Measurements from ENCODE around the gene CCDC186. TPM values are rescaled to one million over a fixed set of nuclear protein-coding genes. Genes with fewer than 3 reads are reported as not detected.

The CCDC186 gene
- total RNA-seq, 2 donors from 2014 or later: 22.6 to 40.4 TPM

- H3K9me3 ChIP-seq: no peaks in the 10 kb centered on the region
- 8% methylated on average over 9 of the region's 9 CpGs for WGBS
- H3K4me3 ChIP-seq: peak overlapping the region; percentile 87 to 99
- no peaks in the 10 kb centered on the region for H3K36me3 ChIP-seq
- intact Hi-C loops (cut with DNase I): loop anchor here (10.0 kb wide), 1 partner anchor 232 kb away; the partner anchor contains the start of gene AFAP1L2
- H3K27ac ChIP-seq: peak overlapping the region; percentile 96 to 99
- DNase-seq (ENCODE audit: low spot score): peak; percentile 21
- no peaks in the 10 kb centered on the region for H3K27me3 ChIP-seq (replicated peaks; ENCODE audit: insufficient read depth)
- TF ChIP-seq CTCF (IDR thresholded peaks at IDR 0.05) (no peak), POLR2A (IDR thresholded peaks at IDR 0.05) (no peak), POLR2AphosphoS5 (IDR thresholded peaks at IDR 0.05) (peak; percentile 20)
- H3K4me1 ChIP-seq (replicated peaks): peaks cover 5% of the 10 kb centered on the region
Observed at GRCh38 chr10:114172776-114173602, 1.0 kb downstream of the CCDC186 start.

GRCh38 chr10:114172216-114172615 is 1.8 kb downstream of the CCDC186 start:
- H3K27me3 ChIP-seq (replicated peaks; ENCODE audit: insufficient read depth): no peaks in the 10 kb centered on the region
- intact Hi-C loops (cut with DNase I): loop anchor here (10.0 kb wide), 1 partner anchor 233 kb away; the partner anchor contains the start of gene AFAP1L2
- H3K4me1 ChIP-seq (replicated peaks): peaks cover 5% of the 10 kb centered on the region
- peak overlapping the region; percentile 87 to 99 for H3K4me3 ChIP-seq
- H3K9me3 ChIP-seq: no peaks in the 10 kb centered on the region
- no peaks in the 10 kb centered on the region for H3K36me3 ChIP-seq
- peak overlapping the region; percentile 96 to 99 for H3K27ac ChIP-seq
- WGBS: 17% methylated on average over 1 of the region's 1 CpG
- DNase-seq (ENCODE audit: low spot score): no peak
- TF ChIP-seq POLR2A (IDR thresholded peaks at IDR 0.05) (no peak), POLR2AphosphoS5 (IDR thresholded peaks at IDR 0.05) (no peak), CTCF (IDR thresholded peaks at IDR 0.05) (no peak)

GRCh38 chr10:114168450-114169009 is 5.5 kb downstream of the CCDC186 start:
- Histone ChIP-seq H3K4me1 (replicated peaks) (peaks cover 5% of the 10 kb centered on the region), H3K36me3 (no peaks in the 10 kb centered on the region), H3K27me3 (replicated peaks; ENCODE audit: insufficient read depth) (no peaks in the 10 kb centered on the region), H3K4me3 (no peak overlapping the region), H3K27ac (no peak overlapping the region), H3K9me3 (no peaks in the 10 kb centered on the region)
- intact Hi-C loops (cut with DNase I): no loop called here
- TF ChIP-seq CTCF (IDR thresholded peaks at IDR 0.05) (no peak), POLR2AphosphoS5 (IDR thresholded peaks at IDR 0.05) (no peak), POLR2A (IDR thresholded peaks at IDR 0.05) (no peak)
- no peak for DNase-seq (ENCODE audit: low spot score)
- WGBS: 94% methylated on average over 3 of the region's 3 CpGs

GRCh38 chr10:114167985-114168384 is 6.0 kb downstream of the CCDC186 start:
- H3K27ac ChIP-seq: no peak overlapping the region
- no peaks in the 10 kb centered on the region for H3K36me3 ChIP-seq
- H3K9me3 ChIP-seq: no peaks in the 10 kb centered on the region
- no peak for DNase-seq (ENCODE audit: low spot score)
- 97% methylated on average over 3 of the region's 3 CpGs for WGBS
- intact Hi-C loops (cut with DNase I): no loop called here
- H3K27me3 ChIP-seq (replicated peaks; ENCODE audit: insufficient read depth): no peaks in the 10 kb centered on the region
- no peak overlapping the region for H3K4me3 ChIP-seq
- TF ChIP-seq POLR2AphosphoS5 (IDR thresholded peaks at IDR 0.05) (no peak), CTCF (IDR thresholded peaks at IDR 0.05) (no peak), POLR2A (IDR thresholded peaks at IDR 0.05) (no peak)
- H3K4me1 ChIP-seq (replicated peaks): peaks cover 5% of the 10 kb centered on the region
